SJCRH30 (cell line): ENCODE data around the gene DNAH9. TPM values are rescaled to one million over a fixed set of nuclear protein-coding genes. Genes with fewer than 3 reads are reported as not detected.
"Not testable (repeated sequence)": the region's sequence is repeated elsewhere in the genome, so short reads cannot be mapped to it uniquely, and the experiment has no call there.

Experiments
- DNase-seq, 2 experiments: peaks; one replicate each; pipeline ENCODE4 v3.0.0-alpha.2; 2015 to 2020
- H3K27ac ChIP-seq: fragments of 250-450 bp; sonication (Bioruptor Pico); 2 replicates; pipeline ENCODE4 v1.5.1; 2020; ENCODE audit warnings: mild to moderate bottlenecking, moderate library complexity
- H3K27me3 ChIP-seq: fragments of 250-450 bp; sonication (Bioruptor Pico); 2 replicates; pipeline ENCODE4 v1.5.1; 2020; ENCODE audit warnings: mild to moderate bottlenecking, moderate library complexity
- H3K36me3 ChIP-seq: fragments of 250-450 bp; sonication (Bioruptor Pico); 2 replicates; pipeline ENCODE4 v1.5.1; 2020; ENCODE audit warnings: mild to moderate bottlenecking, moderate library complexity
- H3K4me1 ChIP-seq: fragments of 250-450 bp; sonication (Bioruptor Pico); 2 replicates; pipeline ENCODE4 v1.5.1; 2020; ENCODE audit warnings: mild to moderate bottlenecking, moderate library complexity
- H3K4me3 ChIP-seq: fragments of 250-450 bp; sonication (Bioruptor Pico); 2 replicates; pipeline ENCODE4 v1.5.1; 2020; ENCODE audit warnings: mild to moderate bottlenecking, moderate library complexity
- H3K9me3 ChIP-seq: fragments of 250-450 bp; sonication (Bioruptor Pico); replicated peaks from 2 replicates; pipeline ENCODE4 v1.5.1; 2020; ENCODE audit warnings: mild to moderate bottlenecking, moderate library complexity
- total RNA-seq: library from RNA; depleted of rRNA; stranded (reverse); fragments of >200 nt; shearing (Covaris generic); gene quantifications from 2 replicates; pipeline ENCODE4 v1.2.3, GENCODE V29; 2014

DNAH9 gene
- total RNA-seq, 1 experiment from 2014 or later = 0.16 TPM

DNA sequence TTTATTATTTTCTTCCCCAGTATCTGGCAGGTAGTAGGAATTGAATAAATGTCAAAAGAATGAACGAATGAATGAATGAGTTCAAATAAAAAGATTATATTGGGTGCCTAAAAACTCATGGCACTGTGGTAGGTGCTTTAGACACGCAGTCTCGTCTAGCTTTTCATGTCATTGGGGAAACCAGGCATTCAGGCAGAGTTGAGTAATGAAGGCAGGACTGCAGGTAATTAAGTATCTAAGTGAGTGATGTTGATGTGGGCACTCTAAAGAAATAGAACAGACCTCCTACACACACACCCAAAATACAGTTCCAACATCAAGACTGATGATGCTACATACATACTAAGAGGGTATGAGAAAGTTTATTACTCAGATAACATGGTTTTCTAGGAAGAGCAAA is 302.4 kb downstream of the DNAH9 start:
- H3K4me3 ChIP-seq = no peak overlapping the region
- no peak for DNase-seq
- no peaks in the 10 kb centered on the region for H3K36me3 ChIP-seq
- H3K27ac ChIP-seq = no peak overlapping the region
- H3K27me3 ChIP-seq = no peaks in the 10 kb centered on the region
- no peaks in the 10 kb centered on the region for H3K4me1 ChIP-seq
- no peaks in the 10 kb centered on the region for H3K9me3 ChIP-seq

DNA sequence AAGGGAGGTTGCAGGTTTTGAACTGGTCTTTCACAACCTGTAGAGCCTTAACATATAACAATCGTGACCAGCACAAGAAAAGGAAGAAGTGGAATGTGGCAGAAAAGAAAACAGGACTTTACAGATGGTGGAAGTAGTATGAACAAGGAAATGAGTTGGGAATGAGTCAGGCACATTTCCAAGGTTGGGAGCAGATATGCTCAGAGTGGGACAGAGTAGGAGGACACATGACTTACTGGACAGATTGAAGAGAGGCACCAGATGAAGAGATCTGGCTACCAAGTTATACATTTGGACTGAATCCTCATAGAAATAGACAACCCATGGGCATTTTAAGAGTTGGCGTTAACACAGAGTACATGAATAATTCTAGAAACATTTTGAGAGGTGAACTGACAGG is 303.7 kb downstream of the DNAH9 start:
- Histone ChIP-seq H3K4me3 (no peak overlapping the region), H3K9me3 (no peaks in the 10 kb centered on the region), H3K36me3 (no peaks in the 10 kb centered on the region), H3K27me3 (no peaks in the 10 kb centered on the region), H3K4me1 (no peaks in the 10 kb centered on the region), H3K27ac (no peak overlapping the region)
- no peak for DNase-seq

DNA sequence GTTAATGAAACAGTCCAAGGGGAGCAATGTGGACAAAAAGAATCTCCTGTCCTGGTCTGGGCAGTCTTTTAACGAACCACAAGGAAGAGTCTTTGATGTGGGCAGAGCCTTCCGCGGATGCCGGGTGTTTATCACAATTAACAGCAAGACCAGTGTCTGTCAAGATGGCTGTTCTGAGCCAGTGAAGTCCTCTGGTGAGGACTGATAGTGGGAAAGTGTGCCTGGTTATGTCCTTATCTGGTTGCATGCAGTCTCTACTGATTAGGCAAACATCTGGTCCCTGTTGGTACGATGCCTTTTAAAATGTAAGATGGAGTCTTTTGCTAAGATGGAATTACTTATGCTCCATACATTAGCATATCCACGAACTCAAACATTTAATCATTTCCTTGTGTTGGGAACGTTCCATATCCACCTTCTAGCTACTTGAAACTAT is 310.5 kb downstream of the DNAH9 start:
- Histone ChIP-seq H3K4me1 (no peaks in the 10 kb centered on the region), H3K36me3 (no peaks in the 10 kb centered on the region), H3K9me3 (no peaks in the 10 kb centered on the region; the same call in 1 of the 2 replicates), H3K27ac (no peak overlapping the region), H3K27me3 (no peaks in the 10 kb centered on the region), H3K4me3 (no peak overlapping the region)
- DNase-seq = no peak

DNA sequence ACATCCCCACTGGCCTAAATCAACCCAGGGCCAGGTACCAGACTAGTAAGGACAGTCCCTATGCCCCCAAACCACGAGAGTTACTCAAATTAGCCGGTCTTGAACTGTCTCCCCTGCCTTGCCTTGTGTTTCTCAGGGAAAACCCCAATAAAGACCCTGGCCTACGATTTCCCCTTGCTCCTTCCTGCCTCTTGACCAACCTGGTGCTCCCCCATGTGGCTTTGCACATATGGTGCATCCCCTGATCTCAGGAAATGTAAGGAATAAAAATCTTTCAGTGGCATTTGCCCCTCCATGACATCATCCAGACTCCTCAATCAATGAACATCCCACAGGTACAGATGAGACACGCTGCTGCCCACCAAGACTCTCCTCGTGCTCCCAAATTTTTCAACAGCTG is 311.1 kb downstream of the DNAH9 start:
- Histone ChIP-seq H3K36me3 (no peaks in the 10 kb centered on the region), H3K9me3 (no peaks in the 10 kb centered on the region; the same call in 1 of the 2 replicates), H3K4me3 (no peak overlapping the region), H3K27me3 (no peaks in the 10 kb centered on the region), H3K4me1 (no peaks in the 10 kb centered on the region), H3K27ac (no peak overlapping the region)
- DNase-seq = peak in 1 of 2 experiments; percentile 13

DNA sequence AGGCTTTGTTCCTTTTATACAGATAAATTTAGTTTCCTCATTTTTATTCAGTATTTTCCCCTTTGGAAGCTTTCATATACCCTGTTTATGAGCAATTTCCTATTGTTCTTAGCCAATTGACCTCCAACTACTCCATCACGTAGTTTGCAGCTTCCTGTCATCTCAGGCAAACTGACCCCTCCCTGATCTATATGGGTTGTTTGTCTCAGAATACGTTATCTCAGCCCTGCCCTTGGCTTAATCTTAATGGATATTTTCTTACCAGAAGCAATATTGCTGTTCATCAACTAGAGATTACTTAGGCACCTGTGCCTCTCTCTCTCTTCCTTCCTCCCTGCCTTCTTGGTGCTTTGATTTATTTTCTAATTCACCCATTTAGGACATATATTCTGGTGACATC is 317.8 kb downstream of the DNAH9 start:
- DNase-seq = no peak
- no peaks in the 10 kb centered on the region for H3K27me3 ChIP-seq
- no peaks in the 10 kb centered on the region; the same call in 1 of the 2 replicates for H3K9me3 ChIP-seq
- H3K4me3 ChIP-seq = no peak overlapping the region
- no peaks in the 10 kb centered on the region for H3K36me3 ChIP-seq
- H3K4me1 ChIP-seq = no peaks in the 10 kb centered on the region
- no peak overlapping the region for H3K27ac ChIP-seq

DNA sequence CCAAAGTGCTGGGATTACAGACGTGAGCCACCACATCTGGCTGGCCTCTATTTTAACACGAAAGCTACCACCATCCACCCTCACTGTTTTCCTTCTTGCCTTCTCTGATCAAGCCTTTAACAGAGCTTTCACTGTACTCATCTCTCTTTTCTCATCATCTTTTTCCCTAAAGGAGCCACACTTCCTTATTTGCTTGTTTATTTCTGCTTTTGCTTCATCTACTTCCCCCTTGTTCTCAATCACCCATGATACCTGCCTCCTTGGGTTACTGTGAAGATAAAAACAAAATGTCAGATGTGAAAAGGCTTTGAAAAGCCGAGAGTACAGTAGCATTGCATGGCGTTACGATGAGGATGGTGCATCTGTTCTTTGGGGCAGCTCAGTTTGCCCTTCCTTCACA is 319.1 kb downstream of the DNAH9 start:
- Histone ChIP-seq H3K4me3 (no peak overlapping the region), H3K27me3 (no peaks in the 10 kb centered on the region), H3K4me1 (no peaks in the 10 kb centered on the region), H3K27ac (no peak overlapping the region), H3K9me3 (no peaks in the 10 kb centered on the region; the same call in 1 of the 2 replicates), H3K36me3 (no peaks in the 10 kb centered on the region)
- no peak for DNase-seq

DNA sequence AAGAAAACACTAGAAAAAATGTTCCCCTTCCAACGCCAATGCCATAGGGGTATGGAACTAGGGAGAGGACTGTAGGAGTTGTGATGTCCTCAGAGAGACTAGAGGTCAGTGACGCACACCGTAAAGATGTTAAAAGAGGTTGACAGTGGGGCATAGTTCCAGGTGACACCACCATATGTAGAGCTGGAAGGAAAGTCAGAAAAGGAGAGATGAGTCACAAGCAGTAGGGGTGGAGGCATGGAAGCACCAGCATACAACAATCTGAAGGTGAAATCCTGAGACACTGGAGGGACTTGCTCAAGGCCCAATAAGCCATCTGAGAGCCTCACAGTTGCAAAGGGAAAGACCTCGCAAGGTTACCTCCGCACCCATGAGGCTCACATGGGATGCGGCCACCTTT is 323.0 kb downstream of the DNAH9 start:
- no peaks in the 10 kb centered on the region for H3K36me3 ChIP-seq
- H3K27me3 ChIP-seq = no peaks in the 10 kb centered on the region
- no peaks in the 10 kb centered on the region for H3K9me3 ChIP-seq
- no peak for DNase-seq
- H3K4me3 ChIP-seq = no peak overlapping the region
- no peaks in the 10 kb centered on the region for H3K4me1 ChIP-seq
- no peak overlapping the region for H3K27ac ChIP-seq

DNA sequence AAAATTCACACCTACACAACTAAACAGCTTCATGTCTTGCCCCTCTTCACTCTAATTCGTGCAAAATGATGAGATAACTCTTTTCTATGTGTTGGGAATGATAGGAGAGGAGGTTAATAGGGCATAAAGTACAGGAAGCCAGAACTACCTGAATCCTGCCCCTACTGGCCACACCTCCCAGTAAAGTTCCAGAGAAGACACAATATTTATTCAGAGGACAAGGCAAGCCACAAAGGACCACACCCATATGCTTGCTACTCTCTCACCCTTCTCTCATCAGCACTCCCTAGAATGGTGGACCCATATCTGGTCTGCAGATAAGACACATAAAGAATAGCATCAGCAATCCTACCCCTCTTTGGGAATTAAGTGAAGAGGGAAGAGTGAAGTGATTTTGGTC is 324.4 kb downstream of the DNAH9 start:
- no peak for DNase-seq
- Histone ChIP-seq H3K9me3 (no peaks in the 10 kb centered on the region), H3K4me1 (no peaks in the 10 kb centered on the region), H3K36me3 (no peaks in the 10 kb centered on the region), H3K27ac (no peak overlapping the region), H3K27me3 (no peaks in the 10 kb centered on the region), H3K4me3 (no peak overlapping the region)

DNA sequence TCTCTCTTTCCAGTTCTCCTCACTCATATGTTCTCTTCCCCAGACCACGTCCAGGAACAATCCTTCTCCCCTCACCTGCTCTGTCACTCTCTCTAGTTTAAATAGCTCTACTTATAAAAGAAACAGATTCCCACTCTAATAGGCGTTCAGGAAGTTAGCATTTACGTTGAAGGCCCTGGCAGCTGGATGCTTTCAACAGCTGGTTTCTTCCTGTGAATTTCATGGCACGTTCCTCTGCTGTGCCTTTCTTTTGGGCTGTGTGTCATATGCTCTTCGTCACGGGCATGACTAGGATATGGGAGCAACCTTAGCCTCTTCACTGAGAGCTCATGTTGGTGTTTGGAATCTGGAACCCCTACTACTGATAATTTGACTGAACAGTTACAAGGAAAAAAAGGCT is 325.8 kb downstream of the DNAH9 start:
- H3K9me3 ChIP-seq = no peaks in the 10 kb centered on the region

DNA sequence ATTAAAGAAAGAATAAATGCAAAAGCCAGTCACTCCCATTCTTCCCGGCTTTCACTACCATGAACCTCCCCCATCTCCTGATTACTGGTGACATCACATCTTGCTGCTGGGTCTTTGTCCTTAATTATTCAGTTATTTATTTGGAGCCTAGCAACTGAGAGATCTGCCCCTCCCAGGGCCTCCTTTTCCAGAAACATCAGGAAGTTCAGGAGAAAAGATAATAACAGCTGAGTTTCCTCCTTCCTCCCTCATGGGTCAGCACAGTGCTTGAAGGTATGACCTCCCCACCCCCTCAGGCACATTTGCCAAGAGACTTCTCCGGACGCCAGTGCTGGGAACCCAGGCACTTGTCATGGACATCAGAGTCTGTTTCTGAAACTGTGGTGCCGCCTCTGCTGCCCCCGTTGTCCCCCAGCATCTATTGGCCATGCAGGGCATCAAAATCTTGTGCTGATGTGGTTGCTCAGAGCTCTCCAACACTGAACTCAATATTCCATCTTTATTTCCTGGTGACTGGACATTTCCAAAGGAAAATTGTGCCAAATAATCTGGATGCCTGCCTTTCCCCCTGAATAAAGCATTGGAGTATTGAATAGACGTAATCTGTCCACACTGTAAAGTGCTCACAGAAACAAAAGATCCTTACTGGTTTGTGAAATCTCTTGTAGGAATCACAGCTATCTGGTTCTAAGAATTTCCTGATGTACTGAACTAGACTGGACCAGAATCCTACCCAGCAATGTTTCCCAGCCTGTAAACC is 327.2 kb downstream of the DNAH9 start:
- H3K27ac ChIP-seq = no peak overlapping the region
- H3K27me3 ChIP-seq = no peaks in the 10 kb centered on the region
- H3K36me3 ChIP-seq = no peaks in the 10 kb centered on the region
- no peak for DNase-seq
- no peaks in the 10 kb centered on the region for H3K4me1 ChIP-seq
- no peaks in the 10 kb centered on the region for H3K9me3 ChIP-seq
- H3K4me3 ChIP-seq = no peak overlapping the region

More for the DNA sequence above, 325.8 kb downstream of the DNAH9 start:
- DNase-seq = peak; percentile 26 to 67
- no peaks in the 10 kb centered on the region for H3K4me1 ChIP-seq
- H3K27me3 ChIP-seq = no peaks in the 10 kb centered on the region
- H3K27ac ChIP-seq = no peak overlapping the region
- no peak overlapping the region for H3K4me3 ChIP-seq
- no peaks in the 10 kb centered on the region for H3K36me3 ChIP-seq

DNA sequence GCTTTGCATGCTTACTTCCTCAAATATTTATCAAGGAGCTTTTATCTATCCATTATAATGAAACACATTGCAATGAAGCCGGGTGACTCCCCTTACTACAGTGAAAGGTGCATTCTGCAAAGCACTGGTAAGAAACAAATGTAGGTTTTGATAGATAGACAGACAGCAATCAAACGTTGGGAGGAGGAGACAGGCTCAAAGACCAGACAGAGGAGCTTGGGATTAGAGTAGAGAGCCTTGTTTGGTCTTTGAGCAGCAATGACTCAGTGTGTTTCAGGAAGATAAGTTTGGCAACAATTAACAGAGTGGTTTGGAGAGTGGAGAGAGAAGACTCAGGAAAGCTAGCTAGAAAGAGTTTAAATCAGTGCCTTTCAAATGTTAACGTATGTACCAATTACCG is 330.2 kb downstream of the DNAH9 start:
- DNase-seq = no peak
- no peaks in the 10 kb centered on the region for H3K9me3 ChIP-seq
- H3K4me1 ChIP-seq = no peaks in the 10 kb centered on the region
- no peak overlapping the region for H3K27ac ChIP-seq
- no peaks in the 10 kb centered on the region for H3K36me3 ChIP-seq
- H3K27me3 ChIP-seq = no peaks in the 10 kb centered on the region
- no peak overlapping the region for H3K4me3 ChIP-seq

DNA sequence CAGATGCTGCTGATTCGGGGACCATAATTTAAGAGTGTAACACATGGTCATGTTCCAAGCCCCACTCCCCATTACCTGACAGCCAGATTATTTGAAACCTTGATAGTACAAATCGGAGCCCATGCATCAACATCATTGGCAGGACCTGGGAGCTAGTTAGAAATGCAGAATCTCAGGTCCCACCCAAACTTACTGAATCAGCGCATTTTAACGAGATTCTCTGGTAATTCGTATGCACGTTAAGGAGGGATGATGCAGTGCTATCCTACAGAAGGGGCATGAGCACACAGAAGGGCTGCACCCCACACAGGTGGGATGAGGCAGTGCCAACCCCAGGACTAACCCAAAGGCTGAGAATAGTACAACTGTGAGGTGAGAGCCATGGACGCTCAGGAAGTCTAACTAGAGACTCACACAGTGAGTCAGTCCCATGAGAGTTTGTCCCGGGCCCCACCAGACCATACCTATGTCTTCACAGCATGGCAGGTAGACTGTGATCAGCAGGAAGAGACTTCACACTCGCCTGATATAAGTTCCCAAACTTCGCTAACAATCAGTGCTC is 334.1 kb downstream of the DNAH9 start:
- DNase-seq = no peak
- no peaks in the 10 kb centered on the region for H3K27me3 ChIP-seq
- H3K9me3 ChIP-seq = no peaks in the 10 kb centered on the region
- no peak overlapping the region for H3K27ac ChIP-seq
- H3K36me3 ChIP-seq = no peaks in the 10 kb centered on the region
- H3K4me1 ChIP-seq = no peaks in the 10 kb centered on the region
- no peak overlapping the region for H3K4me3 ChIP-seq

DNA sequence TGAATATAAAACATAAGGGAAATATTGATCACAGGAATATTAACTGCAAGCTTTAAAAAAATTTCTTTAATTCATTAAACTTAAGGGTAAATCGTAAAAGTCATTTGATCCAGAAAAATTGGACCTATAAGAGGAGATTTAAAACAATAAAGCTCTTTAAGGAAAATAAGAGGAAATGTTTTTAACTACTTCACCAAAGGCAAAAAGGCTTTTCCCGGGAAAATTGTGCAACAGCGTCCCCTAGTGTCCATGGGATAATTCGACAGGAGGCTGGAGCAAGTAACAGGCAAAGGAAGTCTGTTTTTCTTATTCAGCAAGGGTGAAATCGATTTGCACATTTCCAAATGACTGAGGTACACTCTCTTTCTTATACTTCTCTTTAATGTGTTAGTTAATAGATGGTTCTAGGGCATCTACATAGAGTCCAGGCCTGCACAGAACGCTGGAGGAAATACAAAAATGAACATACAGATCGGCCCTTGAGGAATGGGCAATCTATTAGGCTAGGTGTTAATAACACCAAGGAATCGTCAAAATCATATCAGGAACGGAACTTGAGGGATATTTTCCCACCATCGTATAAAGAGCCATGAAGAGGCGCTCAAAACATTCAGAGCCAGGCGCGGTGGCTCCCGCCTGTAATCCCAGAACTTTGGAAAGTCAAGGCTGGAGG is 337.6 kb downstream of the DNAH9 start:
- Histone ChIP-seq H3K4me1 (no peaks in the 10 kb centered on the region), H3K9me3 (no peaks in the 10 kb centered on the region), H3K4me3 (no peak overlapping the region), H3K36me3 (no peaks in the 10 kb centered on the region), H3K27ac (no peak overlapping the region), H3K27me3 (no peaks in the 10 kb centered on the region)
- DNase-seq = peak; percentile 18 to 78

DNA sequence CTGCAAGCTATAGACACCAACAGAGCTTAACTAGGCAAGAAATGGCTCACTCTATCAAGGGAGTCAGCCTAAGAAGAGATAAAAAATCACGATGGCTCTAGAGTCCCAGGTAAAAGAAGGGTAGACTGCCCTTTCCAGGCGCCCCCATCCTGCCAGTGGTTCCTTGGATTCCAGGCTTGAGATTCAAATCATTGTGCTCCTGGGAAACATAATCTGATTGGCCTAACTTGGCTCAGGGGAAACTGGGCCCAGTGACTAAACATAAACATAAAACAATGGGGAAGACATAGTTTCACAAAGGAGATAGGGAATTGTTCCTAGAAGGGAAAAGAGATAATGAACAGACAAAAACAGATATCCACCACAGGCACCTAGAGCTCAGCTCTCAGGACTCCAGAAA is 342.6 kb downstream of the DNAH9 start:
- H3K4me3 ChIP-seq = no peak overlapping the region
- H3K27me3 ChIP-seq = no peaks in the 10 kb centered on the region
- DNase-seq = no peak
- no peaks in the 10 kb centered on the region for H3K36me3 ChIP-seq
- no peaks in the 10 kb centered on the region for H3K4me1 ChIP-seq
- H3K27ac ChIP-seq = no peak overlapping the region
- H3K9me3 ChIP-seq = no peaks in the 10 kb centered on the region

DNA sequence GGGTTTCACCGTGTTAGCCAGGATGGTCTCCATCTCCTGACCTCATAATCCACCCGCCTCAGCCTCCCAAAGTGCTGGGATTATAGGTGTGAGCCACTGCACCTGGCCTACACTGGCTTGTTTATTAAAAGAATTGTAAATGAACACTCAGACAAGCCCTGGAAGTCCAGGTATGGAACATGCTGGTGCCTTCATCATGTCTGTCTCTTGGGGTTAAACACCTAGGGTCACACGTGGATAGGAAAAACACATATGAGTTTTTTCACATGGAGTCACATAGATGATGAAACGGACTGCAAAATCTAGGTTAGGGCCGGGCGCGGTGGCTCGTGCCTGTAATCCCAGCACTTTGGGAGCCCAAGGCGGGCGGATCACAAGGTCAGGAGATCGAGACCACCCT is 344.8 kb downstream of the DNAH9 start:
- H3K4me3 ChIP-seq, DNase-seq, H3K36me3 ChIP-seq: not testable (repeated sequence)

More for the DNA sequence above, 344.8 kb downstream of the DNAH9 start:
- not testable (repeated sequence) for H3K27me3 ChIP-seq, H3K27ac ChIP-seq, H3K4me1 ChIP-seq, H3K9me3 ChIP-seq
